ENCODE measurements around the gene ARL6IP1.
A peak's percentile ranks its signal among the peaks of the same experiment; 100 is the strongest.
"Not testable (repeated sequence)": the region's sequence is repeated elsewhere in the genome, so short reads cannot be mapped to it uniquely, and the experiment has no call there.

ARL6IP1 gene

GRCh38 chr16:18782697-18783429, 18.5 kb downstream of the ARL6IP1 start:
- H3K9me3 ChIP-seq (ENCODE audit: insufficient read depth, low read depth, low read length): no peaks in the 10 kb centered on the region
- H3K4me3 ChIP-seq (ENCODE audit: low read length): no peak overlapping the region
- H3K9ac ChIP-seq (ENCODE audit: low read depth, low read length): no peak overlapping the region
- H3K4me1 ChIP-seq (ENCODE audit: insufficient read depth, low read length): peaks cover 8% of the 10 kb centered on the region; the same call in 1 of the 2 replicates
- 91% methylated on average over 8 of the region's 8 CpGs for WGBS
- peaks cover 57% of the 10 kb centered on the region for H3K36me3 ChIP-seq (ENCODE audit: insufficient read depth, low read length)
- no peak overlapping the region for H3K27ac ChIP-seq (ENCODE audit: low read depth, low read length)
- H3K27me3 ChIP-seq (ENCODE audit: insufficient read depth, low read length): no peaks in the 10 kb centered on the region

- not testable (repeated sequence) for H3K9me3 ChIP-seq (ENCODE audit: insufficient read depth, low read depth, low read length); H3K27ac ChIP-seq (ENCODE audit: low read depth, low read length); H3K4me1 ChIP-seq (ENCODE audit: insufficient read depth, low read length); H3K4me3 ChIP-seq (ENCODE audit: low read length); H3K27me3 ChIP-seq (ENCODE audit: insufficient read depth, low read length); H3K9ac ChIP-seq (ENCODE audit: low read depth, low read length)
- H3K36me3 ChIP-seq (ENCODE audit: insufficient read depth, low read length): peaks cover 41% of the 10 kb centered on the region
- WGBS: 100% methylated on average over 3 of the region's 6 CpGs
These were observed 20.1 kb downstream of the ARL6IP1 start for GRCh38 chr16:18781232-18781631.

GRCh38 chr16:18780460-18781026, 20.8 kb downstream of the ARL6IP1 start:
- not testable (repeated sequence) for H3K4me3 ChIP-seq (ENCODE audit: low read length); H3K27me3 ChIP-seq (ENCODE audit: insufficient read depth, low read length); H3K9ac ChIP-seq (ENCODE audit: low read depth, low read length); H3K27ac ChIP-seq (ENCODE audit: low read depth, low read length); H3K9me3 ChIP-seq (ENCODE audit: insufficient read depth, low read depth, low read length); H3K4me1 ChIP-seq (ENCODE audit: insufficient read depth, low read length)
- WGBS: 82% methylated on average over 6 of the region's 8 CpGs
- peaks cover 34% of the 10 kb centered on the region for H3K36me3 ChIP-seq (ENCODE audit: insufficient read depth, low read length)

GRCh38 chr16:18777664-18778063, 23.7 kb downstream of the ARL6IP1 start:
- H3K4me3 ChIP-seq (ENCODE audit: low read length); H3K9me3 ChIP-seq (ENCODE audit: insufficient read depth, low read depth, low read length); H3K27ac ChIP-seq (ENCODE audit: low read depth, low read length); H3K9ac ChIP-seq (ENCODE audit: low read depth, low read length); H3K36me3 ChIP-seq (ENCODE audit: insufficient read depth, low read length); H3K4me1 ChIP-seq (ENCODE audit: insufficient read depth, low read length); H3K27me3 ChIP-seq (ENCODE audit: insufficient read depth, low read length): not testable (repeated sequence)
- 93% methylated on average over 1 of the region's 1 CpG for WGBS

GRCh38 chr16:18776334-18776733, 25.0 kb downstream of the ARL6IP1 start:
- not testable (repeated sequence) for H3K9ac ChIP-seq (ENCODE audit: low read depth, low read length); H3K27ac ChIP-seq (ENCODE audit: low read depth, low read length); H3K4me1 ChIP-seq (ENCODE audit: insufficient read depth, low read length); H3K4me3 ChIP-seq (ENCODE audit: low read length); H3K36me3 ChIP-seq (ENCODE audit: insufficient read depth, low read length); H3K27me3 ChIP-seq (ENCODE audit: insufficient read depth, low read length); H3K9me3 ChIP-seq (ENCODE audit: insufficient read depth, low read depth, low read length)
- WGBS: 73% methylated on average over 5 of the region's 5 CpGs

GRCh38 chr16:18774651-18775050, 26.7 kb downstream of the ARL6IP1 start:
- H3K27ac ChIP-seq (ENCODE audit: low read depth, low read length); H3K4me3 ChIP-seq (ENCODE audit: low read length); H3K9me3 ChIP-seq (ENCODE audit: insufficient read depth, low read depth, low read length); H3K9ac ChIP-seq (ENCODE audit: low read depth, low read length); H3K27me3 ChIP-seq (ENCODE audit: insufficient read depth, low read length); H3K36me3 ChIP-seq (ENCODE audit: insufficient read depth, low read length); H3K4me1 ChIP-seq (ENCODE audit: insufficient read depth, low read length): not testable (repeated sequence)
- 94% methylated on average over 4 of the region's 4 CpGs for WGBS

- H3K36me3 ChIP-seq (ENCODE audit: insufficient read depth, low read length); H3K9ac ChIP-seq (ENCODE audit: low read depth, low read length); H3K9me3 ChIP-seq (ENCODE audit: insufficient read depth, low read depth, low read length); H3K4me1 ChIP-seq (ENCODE audit: insufficient read depth, low read length); H3K27ac ChIP-seq (ENCODE audit: low read depth, low read length); H3K4me3 ChIP-seq (ENCODE audit: low read length); H3K27me3 ChIP-seq (ENCODE audit: insufficient read depth, low read length): not testable (repeated sequence)
- WGBS: 93% methylated on average over 7 of the region's 7 CpGs
These were observed 29.2 kb downstream of the ARL6IP1 start for GRCh38 chr16:18772171-18772570.

- H3K4me3 ChIP-seq (ENCODE audit: low read length); H3K9me3 ChIP-seq (ENCODE audit: insufficient read depth, low read depth, low read length); H3K27ac ChIP-seq (ENCODE audit: low read depth, low read length); H3K9ac ChIP-seq (ENCODE audit: low read depth, low read length); H3K27me3 ChIP-seq (ENCODE audit: insufficient read depth, low read length); H3K4me1 ChIP-seq (ENCODE audit: insufficient read depth, low read length); H3K36me3 ChIP-seq (ENCODE audit: insufficient read depth, low read length): not testable (repeated sequence)
- 96% methylated on average over 11 of the region's 11 CpGs for WGBS
These were observed 30.9 kb downstream of the ARL6IP1 start for GRCh38 chr16:18770336-18770962.

- not testable (repeated sequence) for H3K4me1 ChIP-seq (ENCODE audit: insufficient read depth, low read length); H3K4me3 ChIP-seq (ENCODE audit: low read length); H3K27me3 ChIP-seq (ENCODE audit: insufficient read depth, low read length); H3K9me3 ChIP-seq (ENCODE audit: insufficient read depth, low read depth, low read length); H3K9ac ChIP-seq (ENCODE audit: low read depth, low read length); H3K36me3 ChIP-seq (ENCODE audit: insufficient read depth, low read length); H3K27ac ChIP-seq (ENCODE audit: low read depth, low read length)
- 92% methylated on average over 4 of the region's 7 CpGs for WGBS
These were observed 34.1 kb downstream of the ARL6IP1 start for GRCh38 chr16:18767217-18767616.

GRCh38 chr16:18762713-18763112, 38.6 kb downstream of the ARL6IP1 start:
- not testable (repeated sequence) for H3K4me3 ChIP-seq (ENCODE audit: low read length); H3K36me3 ChIP-seq (ENCODE audit: insufficient read depth, low read length)

GRCh38 chr16:18759598-18760520, 41.5 kb downstream of the ARL6IP1 start:
- H3K27me3 ChIP-seq (ENCODE audit: insufficient read depth, low read length): not testable (repeated sequence)
- 24% methylated on average over 12 of the region's 21 CpGs for WGBS

More at GRCh38 chr16:18762713-18763112, 38.6 kb downstream of the ARL6IP1 start:
- 57% methylated on average over 2 of the region's 5 CpGs for WGBS
- H3K9me3 ChIP-seq (ENCODE audit: insufficient read depth, low read depth, low read length); H3K27ac ChIP-seq (ENCODE audit: low read depth, low read length); H3K27me3 ChIP-seq (ENCODE audit: insufficient read depth, low read length); H3K9ac ChIP-seq (ENCODE audit: low read depth, low read length); H3K4me1 ChIP-seq (ENCODE audit: insufficient read depth, low read length): not testable (repeated sequence)

More at GRCh38 chr16:18759598-18760520, 41.5 kb downstream of the ARL6IP1 start:
- H3K9me3 ChIP-seq (ENCODE audit: insufficient read depth, low read depth, low read length); H3K36me3 ChIP-seq (ENCODE audit: insufficient read depth, low read length); H3K27ac ChIP-seq (ENCODE audit: low read depth, low read length); H3K9ac ChIP-seq (ENCODE audit: low read depth, low read length); H3K4me1 ChIP-seq (ENCODE audit: insufficient read depth, low read length): not testable (repeated sequence)
- H3K4me3 ChIP-seq (ENCODE audit: low read length): peak overlapping the region; percentile 41

All from HUES64 (cell line).